NCI-H2227 (cell line): ENCODE results near the gene CA5A.

Source experiments
- DNase-seq: peaks from one replicate; lab custom pipeline; 2025; ENCODE audit not compliant: unreplicated experiment; lab: John Stamatoyannopoulos, UW

Gene CA5A

DNA sequence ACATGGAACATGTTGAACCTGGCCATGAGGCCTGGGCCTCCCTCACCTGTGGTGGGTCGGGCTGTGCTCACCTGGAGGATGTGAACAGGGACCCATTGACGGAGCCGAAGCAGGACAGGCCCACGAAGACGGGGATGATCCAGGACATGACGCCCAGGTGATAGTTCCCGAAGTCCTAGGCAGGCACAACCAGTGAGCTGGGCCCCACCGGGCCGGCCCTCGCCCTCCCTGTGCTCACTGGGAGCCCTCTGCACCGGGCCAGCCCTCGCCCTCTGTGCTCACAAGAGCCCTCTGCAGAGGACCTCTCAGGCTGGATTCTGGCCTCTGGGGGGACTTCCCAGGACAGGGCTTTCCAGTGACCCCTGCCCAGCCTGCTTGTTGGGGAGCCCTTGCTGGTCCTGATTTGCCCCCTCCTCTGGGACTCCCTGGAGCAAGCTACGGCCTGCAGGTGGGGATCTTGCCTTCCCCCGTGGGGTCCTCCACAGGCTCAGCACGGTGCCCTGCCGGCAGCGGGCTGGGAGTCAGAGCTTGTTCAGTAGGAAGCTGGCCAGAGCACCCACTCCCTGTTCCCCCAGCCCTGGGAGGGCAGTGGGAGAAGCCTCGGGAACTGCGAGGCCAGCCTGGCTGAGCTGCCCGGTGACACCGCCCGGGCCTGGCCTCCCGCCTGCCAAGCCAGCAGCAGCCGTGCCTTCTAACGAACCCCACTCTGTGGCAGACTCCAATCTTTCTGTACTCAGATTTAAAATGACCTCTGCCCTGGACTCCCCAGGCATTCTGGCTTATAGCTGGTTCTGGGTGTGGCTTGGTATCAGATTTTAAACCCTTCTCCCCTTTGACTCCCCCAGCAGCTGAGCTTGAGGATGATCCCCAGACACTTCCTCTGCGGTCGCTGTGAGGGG lies 97.4 kb downstream of the CA5A start:
- DNase-seq = no peak
